Astrocyte of the cerebellum (primary cell): Measurements from ENCODE around the gene MGRN1.

Source experiments
- DNase-seq: peaks from one replicate; pipeline ENCODE4 v3.0.0-alpha.2; 2011; ENCODE audit warnings: low read depth
- H3K4me3 ChIP-seq: 2 replicates; pipeline ENCODE4 v1.5.1; 2011; ENCODE audit warnings: mild to moderate bottlenecking, low read depth, low read length, moderate library complexity
- in situ Hi-C: cut with HindIII; loops from 2 replicates; pipeline ENCODE4 v1.10.0; 2017; ENCODE audit warnings: low sequenced_read_pairs
- TF ChIP-seq, protein P1 (sequence below): IDR thresholded peaks from 2 replicates; pipeline ENCODE4 v1.5.1; 2012; ENCODE audit warnings: low read length, low read depth, moderate library complexity, mild to moderate bottlenecking; ENCODE audit errors: missing control alignments

MGRN1 gene

DNA sequence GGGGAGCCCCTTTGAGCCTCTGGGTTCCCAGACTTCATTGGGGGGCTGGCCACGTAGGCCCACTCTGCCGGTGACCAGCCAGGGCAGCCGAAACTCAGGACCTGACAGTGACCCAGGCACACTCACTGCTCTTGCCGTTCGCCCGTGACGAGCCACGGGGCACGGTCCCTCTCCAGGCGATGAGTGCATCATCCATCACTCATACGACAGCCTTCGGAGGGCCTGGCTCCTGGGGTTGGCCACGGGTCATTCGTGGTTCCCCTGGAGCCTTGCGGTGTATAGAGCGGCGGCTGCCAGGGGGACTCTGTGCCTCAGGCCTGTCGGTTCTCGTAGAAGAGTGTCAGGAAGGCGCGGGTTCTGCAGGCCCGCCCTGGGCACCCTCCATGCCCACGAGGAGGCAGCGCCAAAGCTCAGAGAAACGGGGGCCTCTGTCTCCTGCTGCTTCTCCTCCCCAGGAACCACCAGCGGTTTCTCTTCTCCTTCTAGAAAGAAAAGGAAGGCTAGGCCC, 57.5 kb downstream of the MGRN1 start:
- no peak for DNase-seq
- TF ChIP-seq, protein P1, sequence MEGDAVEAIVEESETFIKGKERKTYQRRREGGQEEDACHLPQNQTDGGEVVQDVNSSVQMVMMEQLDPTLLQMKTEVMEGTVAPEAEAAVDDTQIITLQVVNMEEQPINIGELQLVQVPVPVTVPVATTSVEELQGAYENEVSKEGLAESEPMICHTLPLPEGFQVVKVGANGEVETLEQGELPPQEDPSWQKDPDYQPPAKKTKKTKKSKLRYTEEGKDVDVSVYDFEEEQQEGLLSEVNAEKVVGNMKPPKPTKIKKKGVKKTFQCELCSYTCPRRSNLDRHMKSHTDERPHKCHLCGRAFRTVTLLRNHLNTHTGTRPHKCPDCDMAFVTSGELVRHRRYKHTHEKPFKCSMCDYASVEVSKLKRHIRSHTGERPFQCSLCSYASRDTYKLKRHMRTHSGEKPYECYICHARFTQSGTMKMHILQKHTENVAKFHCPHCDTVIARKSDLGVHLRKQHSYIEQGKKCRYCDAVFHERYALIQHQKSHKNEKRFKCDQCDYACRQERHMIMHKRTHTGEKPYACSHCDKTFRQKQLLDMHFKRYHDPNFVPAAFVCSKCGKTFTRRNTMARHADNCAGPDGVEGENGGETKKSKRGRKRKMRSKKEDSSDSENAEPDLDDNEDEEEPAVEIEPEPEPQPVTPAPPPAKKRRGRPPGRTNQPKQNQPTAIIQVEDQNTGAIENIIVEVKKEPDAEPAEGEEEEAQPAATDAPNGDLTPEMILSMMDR, result no peak
- in situ Hi-C loops, result no loop called here
- no peak overlapping the region for H3K4me3 ChIP-seq

DNA sequence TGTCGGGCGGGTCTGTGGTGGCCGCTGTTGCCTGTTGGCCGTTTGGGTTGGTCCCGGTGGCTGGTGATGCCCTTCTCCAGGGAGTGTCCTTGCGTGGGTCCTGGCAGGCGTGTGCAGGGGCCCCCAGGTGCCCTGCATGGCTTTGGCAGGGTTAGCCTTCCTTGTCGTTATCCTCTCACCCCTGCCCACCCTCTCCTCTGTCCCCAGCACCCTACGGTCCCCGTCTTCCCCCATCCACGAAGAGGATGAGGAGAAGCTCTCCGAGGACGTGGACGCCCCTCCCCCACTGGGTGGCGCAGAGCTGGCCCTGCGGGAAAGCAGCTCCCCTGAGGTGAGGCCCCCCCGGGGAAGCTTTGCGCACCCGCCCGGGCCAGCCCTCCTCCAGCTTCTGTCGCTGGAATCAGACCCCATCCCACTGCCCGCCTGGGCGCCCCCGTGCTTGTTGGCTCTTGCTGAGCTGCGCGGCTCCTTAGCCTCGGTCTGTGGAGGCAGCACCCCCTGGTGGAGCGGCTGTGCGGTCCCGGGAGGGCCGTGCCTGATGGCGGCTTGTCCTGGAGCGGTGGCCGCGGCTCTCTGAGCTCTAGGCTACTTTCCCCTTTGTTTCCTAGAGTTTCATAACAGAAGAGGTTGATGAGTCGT, 58.1 kb downstream of the MGRN1 start:
- TF ChIP-seq, protein P1, result peak; percentile 61
- H3K4me3 ChIP-seq, result no peak overlapping the region
- peak; percentile 13 for DNase-seq
- in situ Hi-C loops, result no loop called here

DNA sequence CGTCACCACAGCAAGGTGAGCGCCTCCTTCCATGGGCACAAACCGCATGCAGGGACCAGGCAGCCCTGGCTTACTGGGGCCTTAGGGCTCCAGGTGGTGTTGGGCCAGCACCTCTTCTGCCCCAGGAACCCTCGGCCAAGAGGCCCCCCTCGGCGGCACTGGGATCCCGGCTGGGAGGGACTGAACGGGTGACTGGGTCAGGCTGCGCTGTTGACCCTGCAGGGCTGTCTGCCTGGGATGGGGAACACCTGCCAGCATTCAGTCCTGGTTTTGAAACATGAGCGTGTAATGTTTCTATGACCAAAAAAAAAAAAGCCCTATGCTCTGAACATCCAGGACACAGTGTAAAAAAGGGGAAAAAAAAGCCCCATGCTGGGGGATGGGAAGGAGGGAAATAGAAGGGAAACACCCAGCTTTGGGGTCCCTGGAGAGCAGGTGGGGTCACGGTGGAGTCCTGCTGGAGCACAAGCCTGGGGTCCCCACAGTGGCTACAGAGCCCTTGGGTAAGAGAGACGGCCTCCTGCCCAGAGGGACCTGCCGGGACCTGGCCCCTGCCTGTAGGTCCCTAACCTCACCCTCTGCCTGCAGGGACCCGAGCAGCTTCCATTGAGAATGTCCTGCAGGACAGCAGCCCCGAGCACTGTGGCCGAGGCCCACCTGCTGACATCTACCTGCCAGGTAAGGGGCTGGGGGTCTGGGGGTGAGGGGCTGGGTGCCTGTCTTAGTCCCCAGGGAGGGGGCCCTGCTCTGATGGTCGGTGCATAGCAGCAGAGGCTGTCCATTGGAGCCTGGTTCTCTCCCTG, 58.8 kb downstream of the MGRN1 start:
- in situ Hi-C loops, result no loop called here
- TF ChIP-seq, protein P1, result no peak
- no peak for DNase-seq
- H3K4me3 ChIP-seq, result no peak overlapping the region

DNA sequence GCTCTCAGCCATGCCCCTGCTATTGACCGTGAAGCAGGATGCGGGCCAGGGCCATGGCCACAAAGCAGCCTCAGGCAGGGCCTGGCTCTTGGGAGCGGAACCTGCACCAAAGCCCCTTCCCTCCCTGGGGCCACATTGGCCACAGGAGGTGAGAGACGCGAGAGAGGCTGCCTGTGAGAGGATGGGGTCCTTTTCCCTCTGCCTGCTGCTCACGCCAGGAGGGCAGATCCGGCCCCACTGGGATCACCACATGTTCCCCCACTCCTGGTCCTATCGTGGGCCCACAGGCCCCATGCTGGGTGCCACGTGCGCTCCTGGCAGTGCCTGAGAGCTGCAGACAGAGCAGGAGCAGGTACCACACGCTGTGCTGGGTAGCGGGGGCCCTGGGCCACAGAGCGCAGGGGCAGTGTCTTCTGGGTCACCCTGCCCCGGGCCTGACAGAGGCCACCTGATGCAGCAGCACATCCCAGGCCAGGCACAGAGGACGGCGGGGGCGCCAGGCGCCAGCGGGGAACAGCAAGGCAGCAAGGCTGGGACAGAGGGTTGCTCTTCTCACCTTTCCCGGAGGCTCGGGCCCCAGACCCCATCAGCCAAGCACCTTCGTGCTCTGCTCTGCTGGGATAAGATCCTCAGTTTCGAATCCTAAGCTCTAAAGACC, 59.6 kb downstream of the MGRN1 start:
- in situ Hi-C loops, result no loop called here

DNA sequence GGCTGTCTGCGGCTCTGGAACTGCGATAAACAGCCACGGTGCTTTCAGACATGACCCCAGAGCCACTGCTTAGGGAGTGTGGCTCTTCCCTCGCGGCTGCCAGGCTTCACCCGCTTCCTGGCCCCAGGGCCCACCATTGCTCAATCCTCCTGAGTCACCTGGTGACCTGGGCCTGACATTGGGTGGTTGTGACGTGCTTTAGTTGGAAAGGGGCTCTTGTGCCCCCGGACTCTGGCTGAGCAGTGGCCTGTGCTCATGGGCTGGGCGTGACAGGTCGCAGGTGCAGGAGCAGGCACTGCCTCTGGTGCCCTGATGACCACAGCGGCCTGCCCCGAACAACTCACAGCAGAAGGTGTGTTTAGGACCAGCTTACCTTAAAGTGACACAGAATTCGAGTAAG, 60.1 kb downstream of the MGRN1 start:
- no peak overlapping the region for H3K4me3 ChIP-seq
- TF ChIP-seq, protein P1, result no peak
- no peak for DNase-seq
- in situ Hi-C loops, result no loop called here

More for the DNA sequence above, 59.6 kb downstream of the MGRN1 start:
- DNase-seq, result no peak
- no peak overlapping the region for H3K4me3 ChIP-seq
- TF ChIP-seq, protein P1, result no peak

DNA sequence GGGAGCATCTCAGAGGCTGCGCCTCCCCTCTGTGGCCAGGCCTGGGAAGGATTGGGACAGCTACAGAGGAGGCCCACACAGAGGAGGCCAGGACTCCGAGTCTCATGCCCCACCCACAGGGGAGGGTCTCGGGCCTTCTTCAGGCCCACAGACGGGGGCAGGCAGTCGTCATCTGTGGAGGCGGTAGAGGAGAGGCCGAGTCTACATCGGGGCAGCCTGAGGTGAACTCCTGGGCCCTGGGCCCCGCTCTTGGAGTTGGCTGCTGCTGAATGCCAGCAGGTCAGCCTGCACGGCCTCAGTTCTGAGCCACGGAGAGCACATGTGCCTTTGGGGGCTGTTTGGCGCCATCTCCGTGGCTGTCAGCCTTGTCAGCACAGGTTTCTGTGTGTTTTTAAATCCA, 60.7 kb downstream of the MGRN1 start:
- H3K4me3 ChIP-seq, result no peak overlapping the region
- TF ChIP-seq, protein P1, result no peak
- in situ Hi-C loops, result no loop called here
- no peak for DNase-seq
